Measurements from ENCODE around the gene DPY19L1. TPM values are rescaled to one million over a fixed set of nuclear protein-coding genes. Genes with fewer than 3 reads are reported as not detected.
A peak's percentile ranks its signal among the peaks of the same experiment; 100 is the strongest.
"Not testable (repeated sequence)": the region's sequence is repeated elsewhere in the genome, so short reads cannot be mapped to it uniquely, and the experiment has no call there.

Gene DPY19L1
- total RNA-seq, 2 donors from 2014 or later, result 20.3 to 30.9 TPM

GRCh38 chr7:35043301-35043700, 6.0 kb upstream of the DPY19L1 start:
- peaks cover 4 to 21% of the 10 kb centered on the region in 2 donors for H3K27me3 Mint-ChIP-seq
- H3K9me3 Mint-ChIP-seq; H3K27ac Mint-ChIP-seq; H3K36me3 Mint-ChIP-seq; H3K4me3 Mint-ChIP-seq; DNase-seq (ENCODE audit: low spot score); ATAC-seq; H3K4me1 Mint-ChIP-seq (ENCODE audit: low read depth in 2 of 2): not testable (repeated sequence)

GRCh38 chr7:35040906-35041305, 3.6 kb upstream of the DPY19L1 start:
- ATAC-seq, result no peak
- H3K36me3 Mint-ChIP-seq, result no peaks in the 10 kb centered on the region

GRCh38 chr7:35039343-35039742, 2.1 kb upstream of the DPY19L1 start:
- H3K27me3 Mint-ChIP-seq, result peaks cover 0 to 11% of the 10 kb centered on the region in 2 donors
- no peaks in the 10 kb centered on the region for H3K9me3 Mint-ChIP-seq
- DNase-seq (ENCODE audit: low spot score) (no peak), ATAC-seq (no peak)
- H3K27ac Mint-ChIP-seq, result no peak overlapping the region
- H3K4me3 Mint-ChIP-seq, result no peak overlapping the region
- H3K4me1 Mint-ChIP-seq (ENCODE audit: low read depth in 2 of 2), result peaks cover 26 to 28% of the 10 kb centered on the region in 2 donors
- no peaks in the 10 kb centered on the region for H3K36me3 Mint-ChIP-seq

More at GRCh38 chr7:35040906-35041305, 3.6 kb upstream of the DPY19L1 start:
- Mint-ChIP-seq H3K9me3 (no peaks in the 10 kb centered on the region), H3K4me3 (no peak overlapping the region), H3K4me1 (ENCODE audit: low read depth in 2 of 2) (peaks cover 14 to 16% of the 10 kb centered on the region in 2 donors), H3K27me3 (peaks cover 0 to 11% of the 10 kb centered on the region in 2 donors), H3K27ac (no peak overlapping the region)
- DNase-seq (ENCODE audit: low spot score), result no peak

- Mint-ChIP-seq H3K9me3 (no peaks in the 10 kb centered on the region), H3K4me1 (ENCODE audit: low read depth in 2 of 2) (peaks cover 27 to 32% of the 10 kb centered on the region in 2 donors), H3K27ac (peak overlapping the region; percentile 59 to 62), H3K36me3 (no peaks in the 10 kb centered on the region), H3K27me3 (peaks cover 0 to 11% of the 10 kb centered on the region in 2 donors), H3K4me3 (peak overlapping the region; percentile 82)
- ATAC-seq, result no peak
- DNase-seq (ENCODE audit: low spot score), result no peak
Measured at GRCh38 chr7:35038354-35038753, 1.1 kb upstream of the DPY19L1 start.

- H3K36me3 Mint-ChIP-seq, result no peaks in the 10 kb centered on the region
- peak; percentile 97 for DNase-seq (ENCODE audit: low spot score)
- peak overlapping the region; percentile 82 for H3K4me3 Mint-ChIP-seq
- H3K27me3 Mint-ChIP-seq, result peaks cover 0 to 6% of the 10 kb centered on the region in 2 donors
- ATAC-seq, result peak; percentile 92 to 94
- peak overlapping the region; percentile 59 to 62 for H3K27ac Mint-ChIP-seq
- no peaks in the 10 kb centered on the region for H3K9me3 Mint-ChIP-seq
- H3K4me1 Mint-ChIP-seq (ENCODE audit: low read depth in 2 of 2), result peaks cover 29 to 38% of the 10 kb centered on the region in 2 donors
Measured at GRCh38 chr7:35037526-35038341, 449 bp upstream of the DPY19L1 start.

- Mint-ChIP-seq H3K9me3 (no peaks in the 10 kb centered on the region), H3K4me1 (ENCODE audit: low read depth in 2 of 2) (peaks cover 33 to 43% of the 10 kb centered on the region in 2 donors), H3K27me3 (no peaks in the 10 kb centered on the region), H3K27ac (peak overlapping the region; percentile 91 to 92), H3K36me3 (no peaks in the 10 kb centered on the region), H3K4me3 (peak overlapping the region; percentile 77)
- ATAC-seq, result no peak
- DNase-seq (ENCODE audit: low spot score), result peak; percentile 71
Measured at GRCh38 chr7:35036361-35037171, 719 bp downstream of the DPY19L1 start.

- DNase-seq (ENCODE audit: low spot score) (no peak), ATAC-seq (no peak)
- no peaks in the 10 kb centered on the region for H3K9me3 Mint-ChIP-seq
- H3K4me1 Mint-ChIP-seq (ENCODE audit: low read depth in 2 of 2), result peaks cover 33 to 43% of the 10 kb centered on the region in 2 donors
- H3K27ac Mint-ChIP-seq, result peak overlapping the region; percentile 91 to 92
- H3K36me3 Mint-ChIP-seq, result no peaks in the 10 kb centered on the region
- no peaks in the 10 kb centered on the region for H3K27me3 Mint-ChIP-seq
- H3K4me3 Mint-ChIP-seq, result peak overlapping the region; percentile 77
Measured at GRCh38 chr7:35035511-35035961, 1.7 kb downstream of the DPY19L1 start.

GRCh38 chr7:35032166-35032565, 5.1 kb downstream of the DPY19L1 start:
- H3K27me3 Mint-ChIP-seq, result no peaks in the 10 kb centered on the region
- H3K4me3 Mint-ChIP-seq, result no peak overlapping the region
- H3K9me3 Mint-ChIP-seq, result no peaks in the 10 kb centered on the region
- no peak for ATAC-seq
- H3K4me1 Mint-ChIP-seq (ENCODE audit: low read depth in 2 of 2), result peaks cover 32 to 40% of the 10 kb centered on the region in 2 donors
- peak overlapping the region in 1 of 2 donors; percentile 32 for H3K27ac Mint-ChIP-seq
- no peak for DNase-seq (ENCODE audit: low spot score)
- H3K36me3 Mint-ChIP-seq, result no peaks in the 10 kb centered on the region

- H3K27ac Mint-ChIP-seq, result no peak overlapping the region
- no peaks in the 10 kb centered on the region for H3K9me3 Mint-ChIP-seq
- H3K36me3 Mint-ChIP-seq, result no peaks in the 10 kb centered on the region
Measured at GRCh38 chr7:35030848-35031247, 6.4 kb downstream of the DPY19L1 start.

GRCh38 chr7:35029311-35029710, 8.0 kb downstream of the DPY19L1 start:
- H3K36me3 Mint-ChIP-seq, result no peaks in the 10 kb centered on the region
- no peak overlapping the region for H3K27ac Mint-ChIP-seq
- H3K4me1 Mint-ChIP-seq (ENCODE audit: low read depth in 2 of 2), result peaks cover 23 to 29% of the 10 kb centered on the region in 2 donors
- H3K4me3 Mint-ChIP-seq, result no peak overlapping the region
- no peaks in the 10 kb centered on the region for H3K27me3 Mint-ChIP-seq
- ATAC-seq, result no peak
- DNase-seq (ENCODE audit: low spot score), result no peak
- no peaks in the 10 kb centered on the region for H3K9me3 Mint-ChIP-seq

More at GRCh38 chr7:35030848-35031247, 6.4 kb downstream of the DPY19L1 start:
- no peak overlapping the region for H3K4me3 Mint-ChIP-seq
- peaks cover 31 to 32% of the 10 kb centered on the region in 2 donors for H3K4me1 Mint-ChIP-seq (ENCODE audit: low read depth in 2 of 2)
- ATAC-seq (no peak), DNase-seq (ENCODE audit: low spot score) (no peak)
- no peaks in the 10 kb centered on the region for H3K27me3 Mint-ChIP-seq

GRCh38 chr7:35026150-35026549, 11.1 kb downstream of the DPY19L1 start:
- peak overlapping the region in 1 of 2 donors; percentile 79 for H3K27ac Mint-ChIP-seq
- no peaks in the 10 kb centered on the region for H3K9me3 Mint-ChIP-seq
- DNase-seq (ENCODE audit: low spot score) (no peak), ATAC-seq (no peak)
- H3K36me3 Mint-ChIP-seq, result no peaks in the 10 kb centered on the region
- peaks cover 19 to 27% of the 10 kb centered on the region in 2 donors for H3K4me1 Mint-ChIP-seq (ENCODE audit: low read depth in 2 of 2)
- no peak overlapping the region for H3K4me3 Mint-ChIP-seq
- no peaks in the 10 kb centered on the region for H3K27me3 Mint-ChIP-seq

GRCh38 chr7:35025369-35025870, 11.9 kb downstream of the DPY19L1 start:
- Mint-ChIP-seq H3K36me3 (no peaks in the 10 kb centered on the region), H3K4me3 (peak overlapping the region; percentile 29), H3K27ac (peak overlapping the region; percentile 70 to 79), H3K27me3 (no peaks in the 10 kb centered on the region), H3K9me3 (no peaks in the 10 kb centered on the region), H3K4me1 (ENCODE audit: low read depth in 2 of 2) (peaks cover 19 to 27% of the 10 kb centered on the region in 2 donors)
- ATAC-seq, result no peak
- DNase-seq (ENCODE audit: low spot score), result no peak

GRCh38 chr7:35024298-35024697, 13.0 kb downstream of the DPY19L1 start:
- ATAC-seq (peak; percentile 80 to 90), DNase-seq (ENCODE audit: low spot score) (no peak)
- Mint-ChIP-seq H3K27me3 (no peaks in the 10 kb centered on the region), H3K4me3 (peak overlapping the region; percentile 38), H3K36me3 (no peaks in the 10 kb centered on the region), H3K27ac (peak overlapping the region; percentile 70 to 79), H3K4me1 (ENCODE audit: low read depth in 2 of 2) (peaks cover 21 to 25% of the 10 kb centered on the region in 2 donors), H3K9me3 (no peaks in the 10 kb centered on the region)
